ENCODE results near the gene CIAO2A.
A peak's percentile ranks its signal among the peaks of the same experiment; 100 is the strongest.
"Not testable (repeated sequence)": the region's sequence is repeated elsewhere in the genome, so short reads cannot be mapped to it uniquely, and the experiment has no call there.

CIAO2A gene

DNA sequence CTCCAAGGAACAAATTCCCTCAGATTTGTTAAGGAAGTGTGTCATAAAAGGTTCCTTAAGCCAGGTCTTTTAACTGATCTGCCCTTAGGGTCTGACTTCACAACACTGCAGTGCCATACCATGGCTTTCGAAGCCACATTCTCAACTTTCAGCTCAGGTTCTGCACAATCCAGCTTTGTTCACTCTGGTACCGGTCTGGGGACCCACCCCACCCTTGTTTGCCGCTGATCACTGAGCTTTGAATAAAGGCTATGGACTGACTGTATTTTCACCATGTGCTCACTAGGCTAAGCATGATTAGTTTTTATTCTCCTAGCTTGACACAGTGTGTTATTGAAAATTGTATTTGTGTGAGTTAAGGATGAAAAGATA lies 18.0 kb upstream of the CIAO2A start:
- no peak for DNase-seq

DNA sequence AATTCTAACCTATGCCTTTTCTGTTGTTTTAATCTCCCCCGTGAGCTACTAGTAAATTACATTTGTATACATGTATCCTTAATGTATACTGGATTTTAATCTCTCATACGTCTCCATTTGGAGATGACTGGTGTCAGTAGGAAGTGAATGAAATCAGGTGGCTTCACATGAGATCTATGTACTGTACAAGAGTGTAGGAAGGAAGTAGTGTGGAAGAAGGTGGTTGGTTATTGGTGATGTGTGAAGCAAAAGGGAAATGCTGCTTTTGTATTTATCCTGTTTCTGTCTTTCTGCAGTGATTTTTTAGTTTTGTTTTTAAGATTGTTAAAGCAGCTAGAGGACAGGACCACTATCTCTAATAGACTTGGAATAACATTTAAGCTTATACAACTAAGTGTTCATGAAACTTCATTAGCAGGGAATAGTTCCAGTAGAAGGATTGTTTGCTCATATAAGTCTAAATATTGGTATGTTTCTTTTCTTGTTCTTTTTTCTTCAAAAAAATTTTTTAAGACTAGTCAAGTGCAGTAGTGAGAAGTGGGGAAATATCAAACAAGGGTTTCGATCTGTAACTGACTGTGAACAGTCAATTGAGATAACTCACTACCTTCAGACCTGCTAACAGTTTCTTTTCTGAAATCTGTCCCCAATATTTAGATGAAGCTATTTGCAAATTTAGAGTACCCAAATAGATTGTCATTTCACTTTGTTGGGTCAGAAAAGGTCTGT lies 17.5 kb upstream of the CIAO2A start:
- DNase-seq: no peak

DNA sequence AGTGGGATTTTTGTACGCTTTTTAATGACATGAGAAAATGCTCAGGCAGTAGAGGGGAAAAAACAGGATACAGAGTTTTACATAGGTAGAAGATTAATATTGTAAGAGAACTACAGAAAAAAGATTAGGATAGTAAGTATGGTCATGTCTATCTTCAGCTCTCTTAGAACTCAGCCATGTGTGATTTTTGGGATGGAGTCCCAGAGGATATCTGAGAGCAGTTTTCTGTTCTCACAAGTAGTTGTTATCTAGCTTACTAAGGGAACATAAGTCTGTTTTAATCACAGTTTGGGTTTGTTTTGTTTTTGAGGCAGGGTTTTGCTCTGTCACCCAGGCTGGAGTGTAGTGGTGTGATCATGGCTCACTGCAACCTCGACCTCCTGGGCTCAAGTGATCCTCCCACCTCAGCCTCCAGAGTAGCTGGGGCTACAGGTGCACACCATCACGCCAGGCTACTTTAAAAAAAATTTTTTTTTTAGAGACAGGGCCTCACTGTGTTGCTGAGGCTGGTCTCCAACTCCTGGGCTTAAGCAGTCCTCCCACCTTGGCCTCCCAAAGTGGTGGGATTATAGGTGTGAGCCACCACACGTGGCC lies 16.6 kb upstream of the CIAO2A start:
- not testable (repeated sequence) for DNase-seq

DNA sequence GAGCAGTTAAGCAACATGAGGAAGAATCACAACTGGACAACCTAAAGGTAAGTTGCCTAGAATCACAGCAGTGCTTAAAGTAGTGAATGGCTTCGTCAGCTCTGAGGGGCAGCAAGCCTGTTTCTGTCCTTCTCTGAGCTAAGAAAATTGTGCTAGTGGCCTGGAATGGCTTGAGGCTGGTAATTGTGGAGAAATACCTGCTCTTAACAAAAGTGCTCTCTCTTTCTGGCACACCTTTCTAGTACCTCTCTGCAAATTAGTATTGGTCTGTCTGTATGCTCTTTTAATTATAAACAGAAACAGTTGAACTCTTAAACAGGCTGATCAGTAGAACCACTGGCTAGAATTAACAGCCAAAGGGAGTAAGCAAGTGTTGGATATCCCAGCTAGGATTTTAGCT lies 13.7 kb upstream of the CIAO2A start:
- no peak for DNase-seq

DNA sequence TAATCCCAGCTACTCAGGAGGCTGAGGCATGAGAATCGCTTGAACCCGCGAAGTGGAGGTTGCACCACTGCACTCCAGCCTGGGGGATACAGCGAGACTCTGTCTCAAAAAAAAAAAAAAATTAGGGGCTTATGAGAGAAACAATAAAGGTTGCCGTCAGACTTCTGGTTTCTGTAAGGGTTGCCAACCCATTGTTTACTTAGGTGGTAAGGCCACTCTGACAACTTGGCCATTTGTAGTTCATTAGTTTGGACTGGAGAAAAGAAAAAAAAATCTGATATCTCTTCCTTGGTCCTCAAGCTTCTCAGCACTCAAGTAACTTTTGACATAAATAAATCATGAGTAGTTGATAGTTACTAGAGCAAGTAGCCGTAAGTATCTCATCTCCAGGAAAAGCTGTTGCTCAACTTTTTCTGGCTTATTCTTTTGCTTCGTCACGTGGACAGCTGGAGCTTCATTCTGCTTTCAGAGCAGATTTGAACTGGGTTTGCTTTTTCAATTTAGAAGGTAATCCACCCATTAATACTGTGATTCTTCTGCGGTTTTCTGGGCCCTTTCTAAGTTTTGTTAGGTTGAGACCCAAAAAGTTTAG lies 11.6 kb upstream of the CIAO2A start:
- DNase-seq: no peak

DNA sequence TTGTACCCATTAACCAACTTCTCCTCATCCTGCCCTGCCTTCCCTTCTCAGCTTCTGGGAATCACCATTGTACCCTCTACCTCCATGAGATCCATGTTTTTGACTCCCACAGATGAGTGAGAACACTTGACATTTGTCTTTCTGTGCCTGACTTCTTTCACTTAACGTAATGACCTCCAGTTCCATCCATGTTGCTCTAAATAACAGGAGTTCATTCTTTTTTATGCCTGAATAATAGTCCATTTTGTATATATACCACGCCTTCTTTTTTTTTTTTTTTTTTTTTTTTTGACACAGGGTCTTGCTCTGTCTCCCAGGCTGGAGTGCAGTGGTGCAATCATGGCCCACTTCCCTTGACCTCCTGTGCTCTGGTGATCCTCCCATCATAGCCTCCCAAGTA lies 8.9 kb upstream of the CIAO2A start:
- no peak for DNase-seq

DNA sequence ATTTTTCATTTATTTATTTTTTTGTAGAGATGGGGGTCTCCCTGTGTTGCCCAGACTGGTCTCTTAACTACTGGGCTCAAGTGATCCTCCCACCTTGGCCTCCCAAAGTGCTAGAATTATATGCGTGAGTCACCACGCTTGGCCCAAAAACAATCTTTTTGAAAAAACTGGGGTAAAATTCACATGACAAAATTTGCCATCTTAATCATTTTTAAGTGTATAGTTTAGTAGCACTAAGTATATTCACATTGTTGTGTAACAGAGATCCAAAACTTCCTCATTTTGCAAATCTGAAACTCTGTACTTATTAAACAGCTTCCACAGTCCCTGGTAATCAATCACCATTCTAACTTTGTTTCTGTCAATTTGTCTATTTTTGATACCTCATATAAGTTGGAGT lies 7.3 kb upstream of the CIAO2A start:
- DNase-seq: no peak

DNA sequence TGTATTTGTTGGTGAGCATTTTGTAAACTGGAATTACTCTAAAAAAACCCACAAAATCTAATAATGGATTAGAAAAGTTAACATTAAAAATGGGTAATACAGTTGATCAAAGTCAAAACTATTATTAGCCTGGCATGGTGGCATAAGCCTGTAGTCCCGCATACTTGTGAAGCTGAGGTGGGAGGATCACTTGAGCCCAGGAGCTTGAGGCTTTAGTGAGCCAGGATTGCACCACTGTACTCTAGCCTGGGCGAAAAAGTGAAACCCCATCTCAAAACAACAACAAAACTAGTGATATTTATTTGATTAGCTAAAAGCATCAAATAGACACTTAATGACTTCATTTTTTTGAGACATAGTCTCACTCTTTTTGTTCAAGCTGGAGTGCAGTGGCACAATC lies 5.7 kb upstream of the CIAO2A start:
- DNase-seq: no peak

DNA sequence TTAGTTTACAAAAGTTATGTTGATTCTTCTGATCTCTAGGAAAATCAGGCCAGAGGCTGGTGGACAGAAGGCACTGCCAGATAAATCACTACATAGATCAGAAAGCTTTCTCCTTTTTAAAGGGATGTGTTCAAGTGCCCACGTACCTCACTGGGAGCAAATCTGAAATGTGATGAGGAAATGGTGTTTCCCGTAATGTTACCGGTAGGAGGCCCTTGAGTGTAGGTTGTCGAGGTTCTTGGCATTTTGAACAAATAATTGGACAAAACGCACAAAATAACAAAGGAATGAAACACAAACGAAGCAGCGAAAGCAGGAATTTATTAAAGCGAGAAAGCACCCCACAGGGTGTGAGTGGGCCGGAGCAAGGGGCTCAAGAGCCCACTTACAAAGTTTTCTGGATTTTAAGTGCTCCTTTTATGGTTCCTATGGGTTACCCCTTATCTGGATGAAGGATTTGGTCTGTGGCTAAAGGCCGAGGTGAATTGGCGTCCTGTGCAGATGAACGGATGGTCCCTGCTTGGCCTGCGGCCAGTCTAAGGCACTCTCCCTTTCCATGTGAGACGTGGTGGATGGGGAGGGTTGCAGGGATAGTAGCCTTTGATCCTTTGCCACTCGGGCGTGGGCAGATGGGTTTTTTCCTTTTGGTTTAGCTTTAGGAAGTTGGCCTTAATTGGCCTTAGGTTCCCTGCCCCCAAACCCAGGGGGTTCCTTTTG lies 3.2 kb upstream of the CIAO2A start:
- peak; percentile 16 for DNase-seq

DNA sequence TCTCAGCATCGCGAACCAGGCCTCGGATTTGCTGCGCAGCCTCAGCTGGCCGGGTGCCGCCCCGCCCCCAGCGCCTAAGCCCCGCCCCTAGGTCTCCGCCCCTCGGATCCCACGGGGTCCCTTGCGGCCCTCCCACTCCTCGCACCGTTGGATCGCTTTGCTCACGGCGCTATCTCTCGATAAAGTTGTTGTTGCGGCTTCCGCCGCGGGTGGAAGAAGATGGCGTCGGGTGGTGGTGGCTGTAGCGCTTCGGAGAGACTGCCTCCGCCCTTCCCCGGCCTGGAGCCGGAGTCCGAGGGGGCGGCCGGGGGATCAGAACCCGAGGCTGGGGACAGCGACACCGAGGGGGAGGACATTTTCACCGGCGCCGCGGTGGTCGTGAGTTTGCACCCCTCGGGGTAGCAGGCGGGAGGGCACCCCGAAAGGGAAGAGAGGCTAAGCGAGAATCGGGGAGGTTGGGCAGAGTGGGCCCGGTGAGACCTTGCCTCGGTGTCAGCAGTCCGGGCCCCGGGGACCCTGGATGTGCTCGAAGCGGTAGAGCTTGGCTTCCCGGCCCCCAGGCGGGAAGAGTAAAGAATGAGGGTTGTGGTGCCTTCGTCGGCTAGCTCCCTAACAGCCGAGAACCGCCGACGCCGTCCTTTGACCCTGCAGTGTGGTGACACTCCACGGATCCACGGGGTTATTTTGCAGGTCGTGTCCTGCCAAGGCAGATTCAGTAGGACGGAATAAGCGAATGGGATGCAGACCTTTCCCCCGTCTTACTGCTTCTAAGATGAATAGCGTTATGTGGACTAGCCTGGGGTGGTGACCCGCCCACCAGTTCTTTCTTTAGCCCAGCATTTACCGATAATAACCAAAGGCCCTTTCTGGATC lies 2.4 kb upstream of the CIAO2A start, which contains the start of gene SNX1:
Gene SNX1, plus strand, starts transcription at position 188 of the 873 bp plus-strand sequence. Its CDS starts 32 bp downstream, at position 220.
- peak; percentile 95 for DNase-seq

DNA sequence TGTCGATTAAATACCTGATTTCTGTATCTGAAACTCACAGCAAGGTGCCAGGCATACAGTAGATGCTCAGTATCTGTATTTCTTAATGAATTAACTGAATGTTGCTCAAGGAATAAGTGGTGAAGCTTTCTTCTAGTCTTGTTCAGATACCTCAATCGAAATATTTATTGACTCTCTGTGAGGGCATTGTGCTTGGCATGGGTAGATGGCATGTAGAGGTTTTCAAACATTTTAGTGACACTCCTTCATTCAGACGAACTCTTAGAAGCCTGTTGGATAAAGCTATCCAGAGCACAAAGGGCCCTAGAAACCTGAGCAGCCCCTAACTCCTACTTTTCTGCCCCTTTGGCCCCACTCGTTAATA lies 1.8 kb upstream of the CIAO2A start:
- DNase-seq: no peak

DNA sequence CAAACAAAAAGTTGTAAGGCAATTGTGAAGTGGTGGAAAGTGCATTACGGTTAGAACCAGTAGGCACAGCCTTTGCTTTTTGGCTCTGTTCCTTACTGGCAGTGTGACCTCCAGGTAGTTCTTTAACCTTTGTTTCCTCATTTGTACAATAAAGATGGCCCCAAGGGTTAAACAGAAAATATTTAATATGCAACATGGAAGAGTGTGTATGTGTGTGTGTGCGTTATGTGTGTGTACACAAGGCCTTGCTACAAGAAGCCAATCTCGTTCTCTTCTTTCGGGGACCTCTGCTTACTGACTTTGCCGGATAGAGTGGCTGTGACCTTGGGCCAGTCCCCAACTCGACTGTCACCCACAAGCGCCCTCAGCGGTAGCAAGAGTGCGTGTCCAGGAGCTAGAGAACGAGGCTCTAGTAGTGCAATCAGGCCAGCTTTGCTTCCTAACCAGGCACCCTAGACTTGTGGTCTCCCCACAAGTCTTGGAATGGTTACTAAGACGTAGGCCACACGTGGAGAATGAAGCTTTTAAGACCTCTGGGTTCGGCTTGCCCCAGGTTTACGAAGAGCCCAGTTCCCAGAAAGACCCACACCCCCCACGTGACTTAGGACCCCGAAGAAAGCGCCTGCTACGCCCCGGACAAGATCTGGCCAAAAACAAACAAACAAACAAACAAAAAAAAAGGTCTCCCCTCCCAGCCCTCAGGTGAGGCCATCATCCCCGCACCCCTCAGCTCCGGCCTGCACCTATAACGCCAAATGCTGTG lies 593 bp downstream of the CIAO2A start:
- peak; percentile 41 for DNase-seq

DNA sequence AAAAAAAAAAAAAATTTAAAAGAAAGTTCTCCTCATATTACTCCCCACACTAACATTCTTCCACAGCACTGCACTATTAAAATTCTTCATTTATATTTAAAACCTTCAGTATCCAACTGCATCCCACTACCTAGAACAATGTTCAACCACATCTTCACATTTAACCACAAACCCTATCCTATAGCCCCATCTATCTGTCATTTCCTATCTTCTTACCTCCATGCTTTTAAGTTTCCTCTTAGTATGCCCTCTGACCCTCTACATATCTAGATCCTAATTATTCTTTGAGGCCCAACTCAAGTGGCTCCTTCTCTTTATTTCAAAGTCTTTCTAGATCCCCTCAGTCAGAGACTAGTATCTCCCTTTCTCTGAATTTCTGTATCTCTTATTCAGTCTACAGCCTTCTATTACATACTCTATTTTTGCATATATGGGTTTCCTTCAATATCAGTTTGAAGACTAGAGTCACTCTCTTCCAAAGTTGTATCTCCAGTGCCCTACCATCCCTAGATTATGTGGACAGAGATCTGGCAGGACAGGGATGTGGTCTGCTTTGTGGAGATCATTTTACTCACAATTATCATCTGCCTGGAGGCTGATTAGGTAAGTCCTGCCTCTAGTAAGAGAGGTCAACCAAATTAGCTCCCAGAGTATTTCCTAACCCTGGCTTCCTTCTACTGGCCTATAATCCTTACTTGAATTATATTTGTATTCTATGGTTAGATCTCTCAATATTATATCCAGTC lies 1.4 kb downstream of the CIAO2A start:
- DNase-seq: no peak

DNA sequence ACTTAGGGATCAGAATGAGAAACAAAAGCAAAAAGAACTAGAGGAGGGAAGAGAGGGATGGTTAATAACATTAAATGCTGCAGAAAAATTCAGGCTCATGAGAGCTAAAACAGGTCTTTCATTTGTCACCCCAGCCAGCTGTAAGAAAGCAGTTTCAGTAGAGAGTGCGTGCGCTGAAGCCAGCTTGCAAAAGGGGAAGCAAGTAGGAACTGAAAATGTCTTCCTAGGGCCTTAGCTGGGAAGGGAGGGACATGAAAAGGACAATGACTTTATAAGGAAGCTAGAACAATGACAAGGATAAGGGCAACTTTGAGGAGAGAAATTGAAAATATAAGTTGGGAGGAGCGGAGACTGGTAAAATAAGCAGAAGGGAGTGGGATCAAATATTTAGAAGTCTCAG lies 3.1 kb downstream of the CIAO2A start:
- DNase-seq: no peak

DNA sequence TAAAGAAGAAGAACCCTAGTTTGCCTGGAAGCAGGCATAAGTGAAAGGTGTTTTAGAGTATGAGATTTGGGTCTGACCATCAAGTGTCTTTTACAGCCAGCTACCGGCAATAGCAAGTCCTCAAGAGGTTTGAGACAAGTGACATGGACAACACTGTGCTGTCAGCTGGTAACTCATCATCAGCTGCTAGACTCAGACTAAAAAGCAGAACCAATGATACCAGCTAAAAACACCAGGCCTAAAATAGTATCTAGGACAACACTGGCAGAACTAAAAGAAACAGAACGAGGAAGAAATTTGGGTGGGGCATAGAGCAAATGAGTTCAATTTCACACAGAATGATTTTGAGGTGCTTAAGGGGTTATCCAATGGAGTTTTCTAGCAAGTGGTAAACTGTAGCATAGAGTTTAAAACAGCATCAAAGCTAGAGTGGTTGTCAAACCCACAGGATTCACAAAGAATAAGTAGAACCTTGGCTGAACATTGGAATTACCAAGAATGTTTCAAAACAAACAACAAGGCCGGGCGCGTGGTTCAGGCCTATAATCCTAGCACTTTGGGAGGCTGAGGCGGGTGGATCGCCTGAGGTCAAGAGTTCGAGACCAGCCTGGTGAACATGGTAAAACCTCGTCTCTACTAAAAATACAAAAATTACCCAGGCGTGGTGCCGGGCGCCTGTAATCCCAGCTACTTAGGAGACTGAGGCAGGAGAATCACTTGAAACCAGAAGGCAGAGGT lies 3.9 kb downstream of the CIAO2A start:
- DNase-seq: no peak

DNA sequence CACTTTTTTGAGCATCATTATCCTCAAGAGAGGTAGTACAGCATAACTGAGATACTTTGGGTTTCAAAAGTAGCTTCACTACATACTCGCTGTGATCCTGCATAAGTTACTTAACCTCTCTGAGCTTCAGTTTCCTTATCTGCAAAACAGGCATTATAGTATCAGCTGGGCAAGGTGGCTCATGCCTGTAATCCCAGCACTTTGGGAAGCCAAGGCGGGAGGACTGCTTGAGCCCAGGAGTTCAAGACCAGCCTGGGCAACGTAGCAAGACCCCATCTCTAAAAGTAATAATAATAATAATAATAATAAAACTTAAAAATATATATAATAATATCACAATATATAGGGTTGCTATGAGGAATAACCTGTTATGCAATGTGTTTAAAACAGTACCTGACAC lies 10.9 kb downstream of the CIAO2A start:
- no peak for DNase-seq

DNA sequence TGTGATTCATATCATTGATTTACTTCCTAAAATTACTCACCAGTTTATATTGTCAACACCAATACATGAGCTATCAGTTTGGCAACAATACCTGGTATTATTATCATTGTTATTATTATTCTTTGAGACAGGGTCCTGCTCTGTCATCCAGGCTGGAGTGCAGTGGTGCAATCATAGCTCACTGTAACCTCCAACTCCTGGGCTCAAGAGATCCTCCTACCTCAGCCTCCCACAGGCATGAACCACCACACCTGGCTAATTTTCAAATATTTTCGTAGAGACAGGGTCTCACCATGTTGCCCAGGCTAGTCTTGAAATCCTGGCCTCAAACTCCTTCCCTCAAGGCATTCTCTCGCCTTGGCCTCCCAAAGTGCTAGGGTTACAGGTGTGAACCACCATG lies 20.1 kb downstream of the CIAO2A start:
- not testable (repeated sequence) for DNase-seq

DNA sequence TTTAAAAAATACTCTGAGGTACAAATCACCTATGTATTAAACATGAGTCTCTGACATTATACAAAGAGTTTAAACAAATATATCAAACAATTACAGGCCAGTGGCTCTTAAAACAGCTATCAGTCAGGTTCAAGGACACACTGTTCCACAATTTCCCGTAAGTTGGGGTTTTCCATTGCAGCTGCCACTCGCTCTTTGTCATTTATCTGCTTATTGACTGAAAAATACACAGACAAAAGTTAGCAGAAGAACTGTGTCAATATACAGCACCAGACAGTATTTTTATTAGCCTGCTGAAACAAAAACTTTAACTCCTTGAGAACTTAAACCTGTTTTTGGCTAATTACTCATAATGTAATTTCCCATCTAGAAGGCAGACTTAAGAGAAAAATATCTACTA lies 20.8 kb downstream of the CIAO2A start:
- no peak for DNase-seq

DNA sequence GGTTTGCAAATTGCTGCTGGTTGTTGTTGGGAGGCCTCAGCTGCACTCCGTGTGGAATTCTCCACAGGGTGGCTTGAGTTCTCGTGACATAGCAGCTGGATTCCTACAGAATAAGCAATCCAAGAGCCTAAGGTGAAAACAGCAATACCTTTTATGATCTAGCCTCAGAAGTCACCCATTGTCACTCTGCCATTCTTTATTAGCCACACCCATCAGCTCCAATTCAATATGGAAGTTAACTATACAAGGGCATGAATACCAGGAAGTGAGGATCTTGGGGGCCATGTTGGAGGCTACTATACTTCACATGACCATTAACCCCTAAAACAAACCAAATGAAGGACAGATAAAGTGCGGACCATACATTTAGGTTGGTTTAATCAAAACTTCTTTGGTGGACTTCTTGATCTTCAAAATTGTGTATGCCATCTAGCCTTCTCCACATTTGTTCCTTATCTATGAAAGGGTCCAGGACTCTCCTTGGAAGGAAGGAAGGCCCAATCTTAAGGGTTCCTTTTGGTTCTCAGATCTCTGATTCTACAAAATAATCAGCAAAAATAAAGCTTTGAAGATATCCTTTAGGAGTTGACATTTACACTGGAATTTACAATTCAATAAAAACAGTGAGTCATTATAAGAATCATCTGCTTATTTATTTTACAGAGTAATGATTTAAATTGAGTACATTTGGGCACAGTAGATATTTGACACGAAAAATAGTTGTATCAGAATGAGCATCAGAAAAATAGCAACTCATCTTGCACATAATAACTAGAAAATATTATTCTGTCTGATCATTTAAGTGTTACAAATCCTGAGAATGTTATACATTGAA lies 21.5 kb downstream of the CIAO2A start:
- DNase-seq: no peak
